HG03025 (cell line): ENCODE measurements around the gene MVK.
"Not testable (repeated sequence)": the region's sequence is repeated elsewhere in the genome, so short reads cannot be mapped to it uniquely, and the experiment has no call there.

Experiments used
- ATAC-seq: cut with Tn5 transposase; IDR thresholded peaks from one replicate; pipeline ENCODE4 v1.9.1; 2021; ENCODE audit warnings: mild to moderate bottlenecking, moderate library complexity; ENCODE audit not compliant: unreplicated experiment, low FRiP score

The MVK gene

DNA sequence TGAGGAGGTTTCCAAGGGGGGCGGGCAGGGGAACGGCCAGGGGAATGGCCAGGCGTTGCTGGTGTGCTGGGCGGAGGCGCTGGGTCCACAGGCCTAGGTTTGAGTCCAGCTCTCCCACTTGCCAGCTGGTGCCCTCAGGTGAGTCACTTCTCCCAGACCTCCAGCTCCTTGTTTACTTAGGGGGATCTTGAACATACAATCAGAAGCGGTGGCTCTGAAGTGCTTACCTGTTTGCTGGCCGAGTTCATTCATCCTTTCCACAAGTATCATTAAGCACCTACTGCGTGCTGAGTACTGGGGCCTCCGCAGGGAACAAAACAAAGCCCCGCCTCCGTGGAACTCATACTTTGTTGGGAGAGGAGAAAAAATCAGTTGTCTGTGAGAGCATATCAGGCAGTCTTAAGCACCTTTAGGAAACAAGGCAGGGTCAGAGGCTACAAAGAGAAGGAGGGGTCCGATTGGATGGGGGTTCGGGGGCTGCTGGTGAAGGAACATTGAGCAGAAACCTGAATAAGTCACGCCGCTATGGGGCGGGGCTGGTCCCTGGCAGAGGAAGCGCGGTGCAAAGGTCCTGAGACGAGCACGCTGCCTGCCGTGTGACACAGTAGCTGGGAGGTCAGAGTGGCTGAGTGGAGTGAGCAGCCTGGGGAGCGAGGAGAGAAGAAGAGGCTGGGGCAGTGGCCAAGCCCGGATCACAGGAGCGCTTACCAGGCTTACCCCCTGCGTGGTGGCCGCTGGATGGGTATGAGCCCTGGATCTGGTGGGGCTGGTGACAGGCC lies 15.1 kb downstream of the MVK start:
- ATAC-seq = no peak

- no peak for ATAC-seq
These were observed 15.6 kb downstream of the MVK start for GRCh38 chr12:109589240-109589590.

DNA sequence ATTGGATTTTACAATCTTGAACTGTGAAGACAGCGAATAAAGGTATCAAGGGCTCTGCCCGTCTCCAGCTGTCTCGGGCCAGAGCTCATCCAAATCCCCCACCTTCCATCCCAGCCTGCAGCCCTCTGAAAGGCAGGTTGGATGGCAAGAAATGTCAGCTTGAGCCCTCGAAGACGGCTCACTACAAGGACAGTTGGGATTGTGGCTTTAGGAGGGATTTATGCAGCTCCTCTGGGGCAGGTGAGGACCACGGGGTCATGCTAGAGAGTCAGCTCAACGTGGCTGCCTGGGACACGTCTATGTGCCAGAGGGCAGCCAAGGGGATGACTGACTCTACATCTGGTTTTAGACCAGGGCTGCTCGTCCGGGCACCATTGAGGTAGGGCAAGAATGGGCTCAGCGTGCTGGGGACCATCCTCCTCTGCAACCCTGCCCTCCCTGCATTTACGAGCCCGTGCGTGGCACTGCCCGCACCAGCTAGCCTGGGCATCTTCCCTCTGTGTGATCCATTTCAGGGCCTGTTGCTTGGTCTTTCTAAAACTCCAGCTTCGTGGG lies 16.2 kb downstream of the MVK start:
- no peak for ATAC-seq

DNA sequence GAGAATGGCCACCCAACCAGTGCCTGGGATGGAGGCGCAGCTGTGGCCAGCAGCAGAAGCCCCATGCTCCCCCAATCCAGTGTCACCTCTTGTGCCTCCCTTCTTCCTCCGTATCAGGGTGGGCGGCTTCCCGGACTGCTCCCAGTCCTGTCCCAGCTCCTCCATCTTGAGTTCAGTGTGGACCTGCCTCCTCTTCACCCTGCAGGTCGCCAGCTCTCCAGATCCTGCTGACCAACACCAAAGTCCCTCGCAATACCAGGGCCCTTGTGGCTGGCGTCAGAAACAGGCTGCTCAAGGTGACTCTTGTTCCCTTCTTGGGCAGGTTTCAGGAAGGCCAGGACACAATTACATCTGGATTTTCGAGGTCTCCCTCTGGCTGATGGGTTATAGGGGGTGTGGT lies 17.0 kb downstream of the MVK start:
- ATAC-seq = no peak

GRCh38 chr12:109591041-109591440 lies 17.4 kb downstream of the MVK start:
- ATAC-seq = no peak

- ATAC-seq = no peak
These were observed 18.8 kb downstream of the MVK start for GRCh38 chr12:109592195-109592904.

DNA sequence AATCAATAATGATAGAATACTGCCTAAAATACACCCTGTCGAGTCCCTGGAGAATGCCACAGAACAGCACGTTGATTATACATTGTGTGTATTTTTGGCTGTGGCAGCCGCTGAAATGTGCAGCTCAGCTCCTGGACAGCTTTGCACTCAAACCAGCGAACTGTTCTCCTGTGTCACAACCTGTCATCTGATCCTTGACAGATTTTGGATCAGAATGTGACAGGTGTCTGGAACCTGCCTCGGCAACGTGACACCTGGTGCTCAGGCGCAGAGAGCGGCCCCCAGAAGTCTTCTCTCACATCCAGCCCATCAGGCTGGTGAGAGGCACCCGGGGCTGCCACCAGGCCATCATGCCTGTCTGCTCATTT lies 19.3 kb downstream of the MVK start:
- ATAC-seq = no peak

DNA sequence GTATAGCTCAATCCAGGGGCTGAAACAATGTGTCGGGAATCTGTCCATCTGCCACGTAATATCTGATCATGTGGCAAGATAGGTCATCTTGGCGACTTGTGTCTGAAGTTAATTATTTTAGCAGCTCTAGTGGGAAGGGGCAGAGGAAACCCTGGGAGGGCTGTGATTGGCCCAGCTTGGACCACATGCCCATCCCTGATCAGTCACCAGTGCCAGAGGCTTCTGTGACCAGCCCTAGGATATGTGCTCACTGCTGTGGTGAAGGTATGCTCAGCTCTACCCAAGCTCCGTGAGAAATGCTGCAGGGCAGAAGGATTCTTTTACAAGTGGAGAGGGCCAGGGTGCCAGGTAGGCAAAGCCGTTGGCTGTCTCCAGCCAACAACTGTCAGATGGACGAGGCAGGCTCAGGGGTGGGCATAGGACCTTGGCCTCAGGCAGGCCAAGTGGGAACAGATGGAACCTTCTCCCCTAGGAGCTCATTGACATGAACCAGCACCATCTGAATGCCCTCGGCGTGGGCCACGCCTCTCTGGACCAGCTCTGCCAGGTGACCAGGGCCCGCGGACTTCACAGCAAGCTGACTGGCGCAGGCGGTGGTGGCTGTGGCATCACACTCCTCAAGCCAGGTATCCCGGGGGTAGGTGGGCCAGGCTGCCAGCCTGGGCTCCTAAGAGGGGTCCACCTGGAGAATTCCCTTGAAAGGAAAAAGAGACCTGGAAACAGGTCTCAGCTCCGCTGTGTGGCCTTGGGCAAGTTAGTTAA lies 21.1 kb downstream of the MVK start:
- ATAC-seq = no peak

DNA sequence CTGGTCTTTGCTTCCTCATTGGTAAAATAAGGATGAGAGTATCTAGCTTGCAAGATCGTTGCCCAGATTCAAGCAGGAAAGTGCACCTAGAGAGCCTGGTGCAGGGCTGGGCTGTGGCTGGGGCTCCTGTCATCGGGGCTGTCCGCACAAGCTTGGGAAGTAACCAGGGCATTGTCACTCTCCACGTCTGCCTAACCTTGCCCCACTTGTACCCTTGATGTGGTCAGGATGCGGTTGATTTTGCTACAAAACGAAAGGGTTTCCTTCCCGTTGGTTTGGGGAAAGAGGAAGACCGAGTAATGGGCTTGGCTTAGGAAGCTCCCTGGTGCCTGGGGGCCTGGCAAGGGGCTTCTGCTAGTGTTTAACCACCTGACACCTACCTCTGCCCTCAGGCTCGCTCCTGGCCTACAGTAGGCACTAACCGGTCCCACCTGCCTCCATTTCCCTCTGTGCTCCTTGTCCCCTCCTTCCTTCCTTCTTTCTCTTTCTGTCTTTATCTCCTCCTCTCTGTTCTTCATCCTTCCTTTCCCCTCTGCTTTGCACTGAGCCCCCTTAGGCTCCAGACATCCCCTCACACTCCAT lies 21.8 kb downstream of the MVK start:
- ATAC-seq = no peak

GRCh38 chr12:109596418-109597244 lies 23.0 kb downstream of the MVK start:
- no peak for ATAC-seq

GRCh38 chr12:109597414-109597794 lies 23.8 kb downstream of the MVK start:
- ATAC-seq = no peak

DNA sequence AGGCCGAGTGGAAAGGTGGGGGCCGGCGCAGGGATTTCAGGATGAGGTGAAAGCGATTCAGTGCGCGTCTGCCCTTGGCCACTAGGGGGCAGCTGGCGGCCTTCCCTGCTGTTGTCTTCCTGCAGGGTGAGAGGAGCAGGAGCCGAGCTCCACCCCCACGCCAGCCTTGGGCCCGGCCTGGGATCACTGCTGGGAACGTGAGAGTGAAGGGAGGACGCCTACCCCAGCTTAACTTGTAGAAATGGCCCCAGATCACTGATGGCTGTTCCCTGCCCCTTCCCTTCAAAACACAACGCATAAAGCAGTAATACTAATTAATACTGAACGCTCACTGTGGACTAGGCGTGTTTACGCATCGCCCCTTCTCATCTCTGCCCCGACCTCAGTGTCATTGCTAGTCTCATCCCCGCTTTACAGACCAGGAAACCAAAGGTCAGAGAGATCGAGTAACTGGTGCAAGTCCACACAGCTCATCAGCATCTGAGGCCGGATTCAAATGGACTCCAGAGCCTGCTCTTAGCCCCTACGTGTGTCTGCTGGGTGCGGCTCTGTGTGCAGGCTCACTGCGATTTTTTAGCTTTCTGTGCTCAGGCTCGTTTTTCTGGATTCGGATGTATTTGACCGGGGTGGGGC lies 24.3 kb downstream of the MVK start:
- ATAC-seq = no peak

DNA sequence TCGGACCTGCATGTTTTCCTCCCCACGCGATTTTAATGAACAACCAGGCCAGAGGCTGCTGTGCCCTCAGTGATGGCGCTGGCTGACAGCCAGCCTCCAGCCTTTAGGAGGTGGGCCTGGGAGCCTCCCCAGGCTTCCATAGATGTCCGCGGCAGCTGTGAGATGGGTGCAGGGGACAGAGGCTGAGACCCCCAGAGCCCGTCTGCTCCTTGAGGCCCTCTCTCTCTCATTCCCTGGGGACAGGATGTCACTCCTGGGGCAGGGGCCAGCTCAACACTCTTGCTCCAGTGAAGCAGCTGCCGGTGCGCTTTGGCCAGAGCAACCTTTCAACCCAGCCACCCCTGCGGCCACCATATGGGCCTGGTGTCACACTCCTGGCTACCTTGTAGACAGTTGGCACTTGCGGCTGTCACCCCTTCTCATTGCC lies 24.8 kb downstream of the MVK start:
- no peak for ATAC-seq

GRCh38 chr12:109599087-109599486 lies 25.5 kb downstream of the MVK start:
- ATAC-seq = no peak

GRCh38 chr12:109600481-109600880 lies 26.9 kb downstream of the MVK start:
- no peak for ATAC-seq

DNA sequence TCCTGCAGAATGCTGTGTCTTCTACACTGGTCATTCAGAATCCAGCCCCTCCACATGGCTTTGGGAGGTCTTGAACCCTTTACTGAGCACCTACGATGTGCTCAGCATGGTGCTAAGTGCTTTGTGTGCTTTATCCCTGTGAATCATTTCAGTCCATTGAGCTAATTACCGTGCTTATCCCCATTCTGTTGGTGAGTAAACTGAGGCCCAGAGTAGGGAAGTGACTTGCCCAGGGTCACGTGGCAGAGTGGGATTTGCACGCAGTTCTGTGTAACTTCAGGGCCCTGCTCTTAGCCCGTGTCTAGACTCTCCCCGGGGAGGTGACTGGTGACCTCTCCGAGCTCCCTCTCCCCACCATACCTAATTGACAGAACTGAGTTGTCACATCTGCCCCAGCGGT lies 27.4 kb downstream of the MVK start:
- ATAC-seq = no peak

GRCh38 chr12:109601557-109601956 lies 28.0 kb downstream of the MVK start:
- no peak for ATAC-seq

GRCh38 chr12:109602132-109602531 lies 28.5 kb downstream of the MVK start:
- not testable (repeated sequence) for ATAC-seq

GRCh38 chr12:109604132-109604585 lies 30.6 kb downstream of the MVK start:
- ATAC-seq = no peak
